HG03354 (cell line): ENCODE results near the gene HLA-DQB1.
A peak's percentile ranks its signal among the peaks of the same experiment; 100 is the strongest.
"Not testable (repeated sequence)": the region's sequence is repeated elsewhere in the genome, so short reads cannot be mapped to it uniquely, and the experiment has no call there.

Source experiments
- ATAC-seq: cut with Tn5 transposase; IDR thresholded peaks from one replicate; pipeline ENCODE4 v1.9.1; 2021; ENCODE audit warnings: mild to moderate bottlenecking; ENCODE audit not compliant: unreplicated experiment, poor library complexity, severe bottlenecking

Gene HLA-DQB1

DNA sequence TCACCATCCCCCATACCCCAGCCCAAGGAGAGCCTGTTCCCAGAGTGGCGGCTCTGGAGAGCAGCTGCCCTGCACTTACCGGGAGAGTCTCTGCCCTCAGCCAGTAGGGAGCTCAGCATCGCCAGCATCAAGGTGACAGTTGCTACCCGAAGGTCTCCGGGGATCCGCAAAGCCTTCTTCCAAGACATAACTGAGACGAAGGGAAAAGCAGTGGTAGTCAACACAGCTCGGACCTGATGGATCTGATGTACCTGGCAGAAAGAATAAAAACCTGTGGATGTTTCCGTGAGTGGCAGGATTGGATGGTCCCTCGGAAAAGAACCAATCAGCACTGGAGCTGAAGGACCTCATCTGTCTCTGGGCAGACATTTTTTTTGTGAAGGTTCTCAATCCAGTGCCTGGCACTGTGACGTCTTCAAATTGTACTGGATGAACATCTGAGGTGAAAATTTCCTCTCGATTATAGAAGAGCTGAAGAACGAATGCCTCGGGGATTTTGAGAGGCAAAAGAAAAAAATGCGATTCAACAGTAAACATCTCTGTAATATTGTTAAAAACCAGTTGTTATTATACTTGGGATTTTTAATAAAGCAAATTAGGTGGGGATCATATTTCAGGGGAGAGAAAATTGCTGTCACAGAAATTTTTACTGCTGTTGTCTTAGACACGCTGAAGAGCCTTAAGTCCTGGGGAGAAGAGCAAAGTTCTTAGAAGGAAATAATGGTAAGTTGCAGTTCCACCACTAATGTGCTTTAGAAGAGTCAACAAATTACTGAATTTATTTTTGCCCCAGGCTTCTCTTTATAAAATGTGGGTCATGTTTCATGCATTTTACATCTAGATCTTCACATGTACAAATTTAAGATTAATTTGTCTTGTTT, at the start of gene HLA-DQB1:
Gene HLA-DQB1 (minus strand): TSS at position 238 of the 881 bp plus-strand sequence. CDS start 50 bp downstream, at position 188.
- peak; percentile 63 for ATAC-seq

- no peak for ATAC-seq
Measured at GRCh38 chr6:32713241-32713640, 46.8 kb upstream of the HLA-DQB1 start.

DNA sequence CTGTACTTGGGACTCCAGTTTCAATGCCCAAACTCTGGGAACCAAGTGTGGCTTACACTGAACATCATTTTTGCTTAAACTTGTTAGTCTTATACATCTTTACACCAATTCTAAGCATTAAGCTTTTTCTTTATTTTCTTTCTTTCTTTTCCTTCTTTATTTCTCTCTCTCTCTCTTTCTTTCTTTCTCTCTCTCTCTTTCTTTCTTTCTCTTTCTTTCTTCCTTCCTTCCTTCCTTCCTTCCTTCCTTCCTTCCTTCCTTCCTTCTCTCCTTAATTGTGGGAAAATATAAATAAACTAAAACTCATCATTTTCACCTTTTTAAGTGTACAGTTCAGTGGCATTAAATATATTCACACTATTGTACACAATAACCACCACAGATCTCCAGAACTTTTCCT, 43.2 kb upstream of the HLA-DQB1 start:
- ATAC-seq = no peak

- not testable (repeated sequence) for ATAC-seq
Measured at GRCh38 chr6:32705164-32705563, 38.7 kb upstream of the HLA-DQB1 start.

- ATAC-seq = no peak
Measured at GRCh38 chr6:32703347-32703746, 36.9 kb upstream of the HLA-DQB1 start.

DNA sequence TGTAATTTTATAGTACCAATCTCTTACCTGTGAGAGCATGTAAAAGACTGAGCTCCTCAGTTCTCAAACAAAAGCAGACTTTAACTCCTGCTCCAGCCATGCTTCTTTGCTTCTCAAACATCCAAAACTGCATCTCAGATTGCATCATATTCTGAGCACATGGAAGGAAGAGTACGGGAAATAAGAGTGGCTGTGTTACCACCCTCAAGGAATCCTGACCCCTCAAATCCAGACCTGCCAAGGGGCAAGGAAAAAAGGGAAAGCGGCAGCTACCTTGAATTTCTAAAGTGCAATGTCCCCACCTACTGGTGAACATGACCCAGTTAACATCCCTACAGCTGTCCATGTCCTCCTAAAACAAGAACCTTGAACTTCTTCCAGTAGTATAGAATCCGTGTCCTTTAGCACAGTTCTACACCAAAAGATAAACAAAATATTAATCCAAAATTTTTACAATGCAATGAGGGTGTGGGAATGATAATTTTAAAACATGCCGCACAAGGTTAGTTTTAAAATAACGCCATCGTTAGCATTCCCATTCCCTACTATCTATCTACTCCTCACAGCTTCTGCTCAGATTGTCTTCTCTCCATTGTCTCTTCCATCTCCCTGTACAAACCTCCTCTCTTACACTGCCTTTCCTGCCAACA, 34.1 kb upstream of the HLA-DQB1 start:
- no peak for ATAC-seq

- ATAC-seq = no peak
Measured at GRCh38 chr6:32697031-32697430, 30.6 kb upstream of the HLA-DQB1 start.

GRCh38 chr6:32692019-32692418, 25.6 kb upstream of the HLA-DQB1 start:
- ATAC-seq = no peak

GRCh38 chr6:32689531-32690501, 23.4 kb upstream of the HLA-DQB1 start:
- no peak for ATAC-seq

GRCh38 chr6:32685603-32686002, 19.1 kb upstream of the HLA-DQB1 start:
- ATAC-seq = peak; percentile 75

GRCh38 chr6:32684246-32684645, 17.8 kb upstream of the HLA-DQB1 start:
- ATAC-seq = no peak

- ATAC-seq = no peak
Measured at GRCh38 chr6:32680055-32680454, 13.6 kb upstream of the HLA-DQB1 start.

- ATAC-seq = no peak
Measured at GRCh38 chr6:32679492-32679891, 13.0 kb upstream of the HLA-DQB1 start.

GRCh38 chr6:32674123-32674522, 7.7 kb upstream of the HLA-DQB1 start:
- ATAC-seq = not testable (repeated sequence)

GRCh38 chr6:32671908-32672307, 5.5 kb upstream of the HLA-DQB1 start:
- ATAC-seq = not testable (repeated sequence)

DNA sequence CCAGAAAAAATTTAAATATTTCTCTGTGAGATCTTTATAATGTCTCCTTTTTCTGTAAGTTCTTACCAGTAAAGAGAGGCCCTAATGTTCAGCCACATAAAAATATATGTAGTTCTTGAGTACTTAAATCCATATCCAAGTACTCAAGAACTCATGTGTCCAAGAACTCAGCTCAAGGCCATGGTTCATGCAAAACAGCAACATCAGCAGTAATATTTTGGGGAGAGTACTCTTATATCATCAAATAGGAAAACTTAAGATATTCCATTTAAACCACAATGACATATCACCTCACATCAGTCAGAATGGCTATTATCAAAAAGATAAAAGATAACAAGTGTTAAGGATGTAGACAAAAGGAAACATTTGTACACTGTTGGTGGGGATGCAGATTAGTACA, 3.4 kb upstream of the HLA-DQB1 start:
- ATAC-seq = no peak

GRCh38 chr6:32669240-32669639, 2.8 kb upstream of the HLA-DQB1 start:
- no peak for ATAC-seq

DNA sequence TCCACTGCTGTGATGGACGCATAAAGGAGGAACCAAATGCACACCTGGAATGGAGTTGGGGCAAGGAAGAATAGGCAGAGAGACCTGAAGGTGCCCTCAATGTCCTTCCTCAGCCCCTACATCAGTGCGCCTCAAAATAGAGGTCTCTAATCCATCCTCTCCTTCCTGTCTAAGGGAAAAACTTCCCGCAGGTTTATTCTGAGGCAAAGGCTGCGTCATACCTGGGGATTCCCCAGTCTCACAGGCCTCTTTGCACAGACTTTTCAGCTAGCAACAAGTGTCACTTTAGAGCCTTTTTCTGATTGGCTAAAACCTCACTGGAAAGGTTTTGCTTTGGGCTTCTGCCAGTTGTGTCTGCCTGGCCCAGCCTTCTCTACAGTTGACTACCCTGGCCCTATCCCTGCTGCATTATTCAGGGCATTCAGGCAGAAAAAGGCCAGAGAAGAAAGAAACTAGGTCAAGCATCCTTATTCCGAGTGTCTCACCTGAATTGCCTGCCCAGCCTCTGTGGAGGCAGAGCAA, 1.8 kb upstream of the HLA-DQB1 start:
- ATAC-seq = peak; percentile 62

DNA sequence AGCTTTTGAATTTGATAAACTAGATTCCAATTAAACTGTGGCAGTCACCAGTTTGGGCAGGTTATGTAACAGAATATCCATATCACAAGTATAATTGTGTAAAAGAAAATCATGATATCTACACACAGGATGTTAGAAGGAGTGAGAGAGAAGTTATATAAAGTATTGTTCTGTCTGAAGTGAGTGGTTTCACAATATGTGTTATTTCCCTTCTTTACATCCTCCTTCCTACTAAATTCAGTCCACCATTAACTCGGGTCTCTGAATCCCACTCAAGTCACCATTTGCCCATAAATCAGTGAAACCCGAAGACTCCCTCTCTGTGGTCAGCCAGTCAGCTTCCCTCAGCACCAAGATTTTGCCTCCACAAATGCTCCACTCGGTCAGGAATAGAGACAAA, 796 bp downstream of the HLA-DQB1 start:
- ATAC-seq = no peak
